IMR-90 (cell line): Measurements from ENCODE around the gene GAS7. TPM values are rescaled to one million over a fixed set of nuclear protein-coding genes. Genes with fewer than 3 reads are reported as not detected.

ENCODE experiments used
- ATAC-seq: fragments of 200-7000 bp; cut with Tn5 transposase; 2 replicates; pipeline ENCODE4 v1.9.1; 2020; ENCODE audit warnings: low read depth, mild to moderate bottlenecking, moderate library complexity
- BruUV-seq: library from RNA; stranded (reverse); fragments of 400-500 nt; replicated peaks from 2 replicates; lab custom pipeline; 2021; lab: Mats Ljungman, UMichigan
- CTCF ChIA-PET: fragments of 300-600 bp; formaldehyde crosslinking; extraction: SDS; loops from one replicate; lab custom pipeline; 2021; ENCODE audit warnings: antibody characterized with exemption; lab: Yijun Ruan, JAX
- POLR2A ChIA-PET: fragments of 300-600 bp; sonication (Branson Sonifier 250); formaldehyde crosslinking; loops from one replicate; lab custom pipeline; 2022; ENCODE audit warnings: antibody characterized with exemption; ENCODE audit not compliant: unreplicated experiment; lab: Charles Lee
- DNase-seq: peaks from one replicate; pipeline ENCODE4 v3.0.0; 2013
- H2AFZ ChIP-seq: replicated peaks from 2 replicates; pipeline ENCODE3; 2013; ENCODE audit warnings: low read length, mild to moderate bottlenecking; ENCODE audit not compliant: poor library complexity
- H2AK5ac ChIP-seq: 2 replicates; pipeline ENCODE4 v1.6.1; 2013; ENCODE audit warnings: low read depth, low read length, inconsistent platforms
- H2AK9ac ChIP-seq: replicated peaks from 2 replicates; pipeline ENCODE3; 2013; ENCODE audit warnings: mild to moderate bottlenecking, low read depth, low read length, moderate library complexity; ENCODE audit not compliant: poor library complexity
- H2BK120ac ChIP-seq: 2 replicates; pipeline ENCODE4 v1.6.1; 2013; ENCODE audit warnings: low read depth, low read length, inconsistent platforms
- H2BK15ac ChIP-seq: 3 replicates; pipeline ENCODE4 v1.6.1; 2013; ENCODE audit warnings: low read depth, low read length, inconsistent platforms
- H2BK20ac ChIP-seq: 2 replicates; pipeline ENCODE4 v1.6.1; 2013; ENCODE audit warnings: low read depth, mild to moderate bottlenecking, inconsistent platforms, low read length, moderate library complexity
- H2BK5ac ChIP-seq: 2 replicates; pipeline ENCODE4 v1.6.1; 2013; ENCODE audit warnings: mild to moderate bottlenecking, low read depth, low read length, inconsistent platforms; ENCODE audit not compliant: poor library complexity, severe bottlenecking
- H3K14ac ChIP-seq: replicated peaks from 2 replicates; pipeline ENCODE4 v1.6.1; 2013; ENCODE audit warnings: low read depth, low read length, inconsistent platforms
- H3K18ac ChIP-seq: 2 replicates; pipeline ENCODE4 v1.6.1; 2013; ENCODE audit warnings: low read depth, low read length, control low read depth
- H3K23ac ChIP-seq: 2 replicates; pipeline ENCODE4 v1.6.1; 2013; ENCODE audit warnings: low read depth, low read length, inconsistent platforms
- H3K27ac ChIP-seq: 2 replicates; pipeline ENCODE4 v1.5.1; 2013; ENCODE audit warnings: mild to moderate bottlenecking, control low read depth, low read length; ENCODE audit not compliant: insufficient read depth
- H3K27me3 ChIP-seq: 2 replicates; pipeline ENCODE4 v1.6.1; 2013; ENCODE audit warnings: low read length; ENCODE audit not compliant: control insufficient read depth, insufficient read depth
- H3K36me3 ChIP-seq: 2 replicates; pipeline ENCODE4 v1.6.1; 2013; ENCODE audit warnings: low read length, mixed read lengths; ENCODE audit not compliant: control insufficient read depth, insufficient read depth
- H3K4ac ChIP-seq: 2 replicates; pipeline ENCODE4 v1.6.1; 2013; ENCODE audit warnings: low read depth, low read length, inconsistent platforms
- H3K4me1 ChIP-seq: 2 replicates; pipeline ENCODE4 v1.6.1; 2013; ENCODE audit warnings: low read length, mixed read lengths; ENCODE audit not compliant: control insufficient read depth, insufficient read depth
- H3K4me2 ChIP-seq: 2 replicates; pipeline ENCODE4 v1.6.1; 2013; ENCODE audit warnings: low read depth, mild to moderate bottlenecking, control low read depth, low read length, moderate library complexity
- H3K4me3 ChIP-seq: 2 replicates; pipeline ENCODE4 v1.5.1; 2013; ENCODE audit warnings: low read depth, mild to moderate bottlenecking, control low read depth, low read length, moderate library complexity; ENCODE audit not compliant: insufficient read depth
- H3K56ac ChIP-seq: 2 replicates; pipeline ENCODE4 v1.6.1; 2013; ENCODE audit warnings: low read length, inconsistent platforms; ENCODE audit not compliant: insufficient read depth; ENCODE audit errors: extremely low read depth
- H3K79me1 ChIP-seq, 2 experiments: 2 replicates each; pipeline ENCODE4 v1.6.1; 2013; ENCODE audit warnings: low read length in 2 of 2, inconsistent platforms in 1 of 2, low read depth in 1 of 2
- H3K9ac ChIP-seq: 2 replicates; pipeline ENCODE4 v1.6.1; 2013; ENCODE audit warnings: low read depth, low read length, control low read depth
- H3K9me1 ChIP-seq: 2 replicates; pipeline ENCODE4 v1.6.1; 2013; ENCODE audit warnings: low read length, inconsistent platforms; ENCODE audit not compliant: insufficient read depth
- H3K9me3 ChIP-seq: 2 replicates; pipeline ENCODE4 v1.6.1; 2013; ENCODE audit warnings: low read length; ENCODE audit not compliant: control insufficient read depth, insufficient read depth
- H4K20me1 ChIP-seq: 2 replicates; pipeline ENCODE4 v1.6.1; 2013; ENCODE audit warnings: low read length, inconsistent platforms; ENCODE audit not compliant: insufficient read depth
- H4K5ac ChIP-seq: 2 replicates; pipeline ENCODE4 v1.6.1; 2013; ENCODE audit warnings: mild to moderate bottlenecking, low read depth, low read length, control low read depth
- H4K8ac ChIP-seq, 2 experiments: 2 replicates each; pipeline ENCODE4 v1.6.1; 2013; ENCODE audit warnings: low read depth in 2 of 2, low read length in 2 of 2, control low read depth in 1 of 2, inconsistent platforms in 1 of 2
- H4K91ac ChIP-seq: 2 replicates; pipeline ENCODE4 v1.6.1; 2013; ENCODE audit warnings: low read depth, low read length, inconsistent platforms; ENCODE audit not compliant: insufficient read depth
- CTCF ChIP-seq: conservative IDR thresholded peaks from 2 replicates; pipeline ENCODE4 v1.5.1; 2012; ENCODE audit warnings: mild to moderate bottlenecking, low read depth, low read length, improper control_type of control experiment
- NFE2L2 ChIP-seq: fragments of 150-350 bp; IDR thresholded peaks from 2 replicates; pipeline ENCODE4 v1.6.1; 2016; ENCODE audit warnings: low read depth, mild to moderate bottlenecking, low read length
- RAD21 ChIP-seq: IDR thresholded peaks from 2 replicates; pipeline ENCODE4 v1.6.1; 2012; ENCODE audit warnings: low read length, improper control_type of control experiment
- WGBS, 2 experiments: methylation state at CpG; one replicate each; pipeline versions ENCODE4 v1.1.5 to v1.1.7; 2013; ENCODE audit warnings: missing lambda C conversion rate in 2 of 2; ENCODE audit not compliant: insufficient read length in 1 of 2; ENCODE audit errors: extremely low coverage in 2 of 2; 5-methylcytosine and 5-hydroxymethylcytosine counted together
- dilution Hi-C: fragments of 300-500 bp; cut with HindIII; formaldehyde crosslinking; loops from one replicate; pipeline ENCODE4 v1.14.3; 2018; ENCODE audit warnings: low sequenced_read_pairs; ENCODE audit not compliant: unreplicated experiment
- in situ Hi-C: fragments of 300-500 bp; cut with MboI; formaldehyde crosslinking; loops from 3 replicates; pipeline ENCODE4 v1.14.3; 2019; ENCODE audit warnings: low sequenced_read_pairs, inconsistent platforms, mixed read lengths
- intact Hi-C: fragments of 100-400 bp; cut with micrococcal nuclease; formaldehyde crosslinking; loops from 2 replicates; pipeline ENCODE4 v1.10.0; 2022
- polyA plus RNA-seq, 3 experiments: library from polyadenylated mRNA; depleted of rRNA; stranded (reverse); fragments of >200 nt; gene quantifications; 2 replicates each; pipeline ENCODE4 v1.2.3, GENCODE V29; 2012; ENCODE audit warnings: low replicate concordance in 1 of 3
- total RNA-seq: library from RNA; depleted of rRNA; stranded (reverse); fragments of >200 nt; gene quantifications from 2 replicates; pipeline ENCODE4 v1.2.3, GENCODE V29; 2012

Gene GAS7
- total and polyA plus RNA-seq, 2 of the 4 experiments (the other 2 are of a cell fraction) = 4.6 to 5.0 TPM

- no peak overlapping the region for H2AK9ac ChIP-seq
- peaks cover 12% of the 10 kb centered on the region; the same call in 1 of the 2 replicates for H3K36me3 ChIP-seq
- H3K56ac ChIP-seq = no peak overlapping the region
- no peak overlapping the region for H3K27ac ChIP-seq
- H2AK5ac ChIP-seq = no peak overlapping the region
- no peak overlapping the region for H2BK20ac ChIP-seq
- H3K14ac ChIP-seq = no peak overlapping the region
- H3K4me1 ChIP-seq = peaks cover 3% of the 10 kb centered on the region; the same call in 1 of the 2 replicates
- H3K79me1 ChIP-seq = no peaks in the 10 kb centered on the region
- H3K9ac ChIP-seq = no peak overlapping the region
- H4K91ac ChIP-seq = no peak overlapping the region
- ATAC-seq (no peak), DNase-seq (no peak)
- H2AFZ ChIP-seq = no peak overlapping the region
- no peak overlapping the region for H3K23ac ChIP-seq
- WGBS, 2 experiments = 100% methylated on average over 2 of the region's 13 CpGs; no CpG with 5 or more reads in 1 of the 2 experiments
- intact Hi-C loops (no loop called here), dilution Hi-C loops (no loop called here), in situ Hi-C loops (no loop called here)
- H3K9me1 ChIP-seq = no peaks in the 10 kb centered on the region
- BruUV-seq = no TSS peak
- no peak overlapping the region for H2BK5ac ChIP-seq
- H3K9me3 ChIP-seq = no peaks in the 10 kb centered on the region
- H3K27me3 ChIP-seq = no peaks in the 10 kb centered on the region
- no peak overlapping the region for H3K4me3 ChIP-seq
- CTCF ChIA-PET = interaction anchor here (0.9 to 1.6 kb wide), 2 partner anchors 12 to 700 kb away, joined by 3 to 6 read pairs; no protein-coding TSS in a partner anchor
- no peak overlapping the region for H3K4me2 ChIP-seq
- POLR2A ChIA-PET = no interaction called here
- no peak overlapping the region for H2BK120ac ChIP-seq
- TF ChIP-seq RAD21 = no peak
- TF ChIP-seq CTCF = no peak
- no peak for TF ChIP-seq NFE2L2
- H4K20me1 ChIP-seq = no peaks in the 10 kb centered on the region
- H2BK15ac ChIP-seq = no peak overlapping the region
- no peak overlapping the region for H3K4ac ChIP-seq
- H4K5ac ChIP-seq = no peak overlapping the region
- H4K8ac ChIP-seq = no peak overlapping the region
- no peak overlapping the region for H3K18ac ChIP-seq
Observed at GRCh38 chr17:9917131-9917530, 281.3 kb downstream of the GAS7 start.
